Measurements from ENCODE around the gene TRUB1.

DNA sequence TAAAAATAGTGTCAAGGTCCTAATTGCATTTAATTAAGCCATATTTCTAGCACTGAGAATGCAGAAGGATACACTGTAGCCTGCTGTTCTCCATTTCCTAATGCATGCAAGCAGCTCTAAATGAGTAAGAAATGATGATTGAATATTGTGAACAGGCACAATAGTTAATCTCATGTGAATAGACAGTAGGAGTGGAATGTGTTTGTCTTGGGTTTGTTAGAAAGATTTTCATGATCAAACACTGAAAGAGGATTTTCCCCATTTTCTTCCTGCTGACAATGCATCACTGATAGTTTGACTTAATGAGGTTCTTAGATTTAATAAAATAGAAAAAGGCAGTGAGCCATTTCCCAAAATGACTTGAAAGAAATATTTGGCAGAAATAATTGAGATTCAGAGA is 43.1 kb upstream of the TRUB1 start:
- TF ChIP-seq, protein P1, sequence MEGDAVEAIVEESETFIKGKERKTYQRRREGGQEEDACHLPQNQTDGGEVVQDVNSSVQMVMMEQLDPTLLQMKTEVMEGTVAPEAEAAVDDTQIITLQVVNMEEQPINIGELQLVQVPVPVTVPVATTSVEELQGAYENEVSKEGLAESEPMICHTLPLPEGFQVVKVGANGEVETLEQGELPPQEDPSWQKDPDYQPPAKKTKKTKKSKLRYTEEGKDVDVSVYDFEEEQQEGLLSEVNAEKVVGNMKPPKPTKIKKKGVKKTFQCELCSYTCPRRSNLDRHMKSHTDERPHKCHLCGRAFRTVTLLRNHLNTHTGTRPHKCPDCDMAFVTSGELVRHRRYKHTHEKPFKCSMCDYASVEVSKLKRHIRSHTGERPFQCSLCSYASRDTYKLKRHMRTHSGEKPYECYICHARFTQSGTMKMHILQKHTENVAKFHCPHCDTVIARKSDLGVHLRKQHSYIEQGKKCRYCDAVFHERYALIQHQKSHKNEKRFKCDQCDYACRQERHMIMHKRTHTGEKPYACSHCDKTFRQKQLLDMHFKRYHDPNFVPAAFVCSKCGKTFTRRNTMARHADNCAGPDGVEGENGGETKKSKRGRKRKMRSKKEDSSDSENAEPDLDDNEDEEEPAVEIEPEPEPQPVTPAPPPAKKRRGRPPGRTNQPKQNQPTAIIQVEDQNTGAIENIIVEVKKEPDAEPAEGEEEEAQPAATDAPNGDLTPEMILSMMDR (IDR thresholded peaks at IDR 0.05): no peak
- TF ChIP-seq POLR2AphosphoS5 (IDR thresholded peaks at IDR 0.05; ENCODE audit: low read depth, low read length) (no peak), SIN3A (IDR thresholded peaks at IDR 0.05; ENCODE audit: borderline replicate concordance, insufficient read depth, low read depth, low read length) (no peak), TCF7L2 (IDR thresholded peaks at IDR 0.05; ENCODE audit: low read depth, low read length) (no peak)
- TF ChIP-seq, protein P2, sequence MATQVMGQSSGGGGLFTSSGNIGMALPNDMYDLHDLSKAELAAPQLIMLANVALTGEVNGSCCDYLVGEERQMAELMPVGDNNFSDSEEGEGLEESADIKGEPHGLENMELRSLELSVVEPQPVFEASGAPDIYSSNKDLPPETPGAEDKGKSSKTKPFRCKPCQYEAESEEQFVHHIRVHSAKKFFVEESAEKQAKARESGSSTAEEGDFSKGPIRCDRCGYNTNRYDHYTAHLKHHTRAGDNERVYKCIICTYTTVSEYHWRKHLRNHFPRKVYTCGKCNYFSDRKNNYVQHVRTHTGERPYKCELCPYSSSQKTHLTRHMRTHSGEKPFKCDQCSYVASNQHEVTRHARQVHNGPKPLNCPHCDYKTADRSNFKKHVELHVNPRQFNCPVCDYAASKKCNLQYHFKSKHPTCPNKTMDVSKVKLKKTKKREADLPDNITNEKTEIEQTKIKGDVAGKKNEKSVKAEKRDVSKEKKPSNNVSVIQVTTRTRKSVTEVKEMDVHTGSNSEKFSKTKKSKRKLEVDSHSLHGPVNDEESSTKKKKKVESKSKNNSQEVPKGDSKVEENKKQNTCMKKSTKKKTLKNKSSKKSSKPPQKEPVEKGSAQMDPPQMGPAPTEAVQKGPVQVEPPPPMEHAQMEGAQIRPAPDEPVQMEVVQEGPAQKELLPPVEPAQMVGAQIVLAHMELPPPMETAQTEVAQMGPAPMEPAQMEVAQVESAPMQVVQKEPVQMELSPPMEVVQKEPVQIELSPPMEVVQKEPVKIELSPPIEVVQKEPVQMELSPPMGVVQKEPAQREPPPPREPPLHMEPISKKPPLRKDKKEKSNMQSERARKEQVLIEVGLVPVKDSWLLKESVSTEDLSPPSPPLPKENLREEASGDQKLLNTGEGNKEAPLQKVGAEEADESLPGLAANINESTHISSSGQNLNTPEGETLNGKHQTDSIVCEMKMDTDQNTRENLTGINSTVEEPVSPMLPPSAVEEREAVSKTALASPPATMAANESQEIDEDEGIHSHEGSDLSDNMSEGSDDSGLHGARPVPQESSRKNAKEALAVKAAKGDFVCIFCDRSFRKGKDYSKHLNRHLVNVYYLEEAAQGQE (IDR thresholded peaks at IDR 0.05; ENCODE audit: insufficient read depth in 1 of 2, low read depth in 2 of 2, low read length in 1 of 2): no peak

Measured in Panc1 (cell line).